Prostate gland (tissue), 2 donors: ENCODE measurements around the gene FOXN1.

Source experiments
- CTCF ChIP-seq, 4 experiments: fragments of 200-600 bp in 2 of 4; fragments of 450-650 bp in 2 of 4; sonication (generic) in 2 of 4; IDR thresholded peaks; 1 replicate in 3 of 4; 2 replicates in 1 of 4; pipeline ENCODE4 v1.5.1; 2016 to 2019; ENCODE audit warnings: antibody characterized with exemption in 4 of 4, mild to moderate bottlenecking in 2 of 4, moderate library complexity in 2 of 4
- POLR2A ChIP-seq: fragments of 450-650 bp; IDR thresholded peaks from one replicate; pipeline ENCODE4 v1.6.1; 2016; ENCODE audit warnings: antibody characterized with exemption, mild to moderate bottlenecking

DNA sequence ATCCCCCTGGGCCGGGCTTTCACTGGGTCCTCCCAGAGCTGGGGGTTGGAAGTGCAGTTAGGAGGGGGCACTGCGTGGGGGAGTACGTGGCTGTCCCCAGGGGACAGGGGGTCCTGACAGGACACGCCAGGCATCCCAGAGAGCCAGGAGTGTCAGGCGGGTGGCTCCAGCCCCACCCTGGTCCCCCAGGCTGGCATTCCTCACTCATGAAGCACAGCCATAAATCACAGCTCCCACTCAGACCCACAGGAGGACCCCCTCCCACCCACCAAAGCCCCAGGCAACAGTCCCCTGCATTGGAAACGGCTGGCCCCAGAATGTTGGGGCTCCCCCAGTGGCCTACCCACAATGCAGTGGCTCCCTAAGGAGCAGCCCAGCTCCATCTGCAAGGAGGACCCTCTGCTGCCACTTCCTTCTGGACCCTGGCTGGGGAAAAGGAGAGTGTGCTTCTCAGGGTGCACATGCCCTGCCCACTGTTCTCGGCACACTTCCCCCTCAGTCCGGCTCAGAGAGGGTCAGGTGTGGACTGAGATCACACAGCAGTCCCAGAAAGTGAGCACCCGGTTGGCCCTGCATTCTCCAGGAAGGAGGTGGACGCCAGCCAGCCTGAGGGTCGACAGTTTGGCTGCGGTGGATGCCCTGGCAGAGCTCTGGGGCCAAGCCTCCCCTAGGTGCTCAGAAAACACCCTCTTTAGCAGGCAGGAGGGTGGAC is 7.3 kb upstream of the FOXN1 start:
- TF ChIP-seq POLR2A (no peak), CTCF (IDR thresholded peaks at IDR 0.05) (peak in 1 of 4 experiments; percentile 13)
